ENCODE measurements around the gene SBK3.
A peak's percentile ranks its signal among the peaks of the same experiment; 100 is the strongest.
"Not testable (repeated sequence)": the region's sequence is repeated elsewhere in the genome, so short reads cannot be mapped to it uniquely, and the experiment has no call there.

SBK3 gene

DNA sequence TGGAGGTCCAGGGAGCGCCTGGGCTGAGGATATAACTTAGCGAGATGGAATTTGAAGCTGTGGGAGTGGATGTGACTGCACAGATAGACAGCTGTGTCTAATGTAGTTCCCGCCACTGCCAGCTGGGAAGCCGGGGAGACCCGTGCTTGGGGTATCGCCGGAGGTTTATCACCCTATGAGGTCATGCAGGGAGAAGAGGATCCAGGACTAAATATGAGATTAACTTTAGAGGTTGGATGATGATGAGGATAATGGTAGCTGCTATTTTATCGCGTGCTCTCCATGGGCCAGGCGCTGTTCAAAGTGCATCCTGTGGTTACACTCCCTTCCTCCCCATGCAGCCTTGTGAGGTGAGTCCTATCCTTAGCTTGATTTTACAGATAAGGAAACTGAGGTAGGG, 37.2 kb downstream of the SBK3 start:
- no peak for DNase-seq

DNA sequence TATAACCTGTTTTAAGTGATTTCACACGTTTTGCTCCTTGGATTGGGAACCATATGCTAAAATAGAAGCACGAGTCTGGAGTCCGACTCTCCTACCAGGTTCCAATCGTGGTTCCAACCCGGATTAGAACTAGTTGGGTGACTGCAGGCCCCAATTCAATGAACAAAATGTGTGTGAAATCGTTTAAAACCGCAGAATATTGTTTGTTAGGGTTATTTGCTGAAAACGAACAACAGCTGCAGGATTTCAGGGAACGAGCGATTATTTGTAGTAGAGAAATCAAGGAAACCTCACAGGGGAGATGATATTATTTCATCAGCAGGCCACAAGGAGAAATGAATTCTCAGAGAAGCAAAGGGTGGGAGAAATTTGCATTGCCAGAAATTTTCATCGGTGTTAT, 40.4 kb downstream of the SBK3 start:
- DNase-seq: no peak

DNA sequence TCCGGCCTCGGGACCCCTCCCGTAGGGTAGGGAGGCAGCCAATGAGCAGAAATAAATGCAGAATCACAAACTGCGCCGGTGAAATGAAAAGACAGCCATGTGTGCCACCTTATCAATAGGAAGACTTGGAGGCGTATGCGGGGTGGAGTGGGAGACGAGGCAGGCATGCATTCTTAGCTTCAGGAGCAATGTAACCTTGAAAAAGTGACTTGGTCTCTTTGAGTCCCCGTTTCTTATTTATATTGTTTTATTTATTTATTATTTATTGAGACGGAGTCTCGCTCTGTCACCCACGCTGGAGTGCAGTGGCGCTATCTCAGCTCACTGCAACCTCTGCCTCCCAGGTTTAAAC, 41.1 kb downstream of the SBK3 start:
- DNase-seq: no peak

DNA sequence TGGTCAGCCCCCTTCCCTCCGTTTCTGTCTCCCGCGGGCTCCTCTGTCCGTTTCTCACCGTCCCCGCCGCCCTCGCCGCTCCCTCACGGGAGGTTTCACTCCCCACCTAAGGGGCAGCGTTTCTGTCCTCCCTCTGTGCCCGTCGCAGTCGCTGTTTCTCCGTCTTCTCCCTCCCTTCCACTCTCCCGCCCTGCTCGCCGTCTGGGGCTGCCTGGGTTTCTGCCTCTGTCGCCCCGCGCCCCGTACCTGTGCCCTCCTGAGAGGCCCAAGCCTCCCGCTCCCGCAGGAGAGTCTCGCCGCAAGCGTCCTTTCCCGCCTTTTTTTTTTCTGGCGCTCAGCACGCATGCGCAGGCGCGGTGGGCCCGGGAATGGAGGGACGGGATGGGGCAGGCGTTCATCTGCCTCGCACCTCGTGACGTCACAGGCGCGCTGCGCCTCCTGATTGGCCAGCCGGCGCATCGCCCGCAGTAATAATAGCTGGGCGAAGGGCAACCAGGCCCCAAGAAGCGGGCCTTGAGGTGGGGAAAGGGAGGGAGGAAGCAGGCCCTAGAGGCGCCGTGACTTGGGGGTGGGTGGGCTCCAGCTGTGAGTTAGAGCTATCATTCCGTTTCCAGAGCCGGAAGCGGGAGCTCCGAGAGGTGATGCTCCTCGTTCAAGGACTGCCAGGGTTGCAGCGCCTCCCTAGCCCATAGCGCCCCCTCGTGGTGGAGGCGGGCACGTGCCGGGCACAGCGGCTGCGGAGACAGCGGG, 41.7 kb downstream of the SBK3 start:
- peak; percentile 93 for DNase-seq

DNA sequence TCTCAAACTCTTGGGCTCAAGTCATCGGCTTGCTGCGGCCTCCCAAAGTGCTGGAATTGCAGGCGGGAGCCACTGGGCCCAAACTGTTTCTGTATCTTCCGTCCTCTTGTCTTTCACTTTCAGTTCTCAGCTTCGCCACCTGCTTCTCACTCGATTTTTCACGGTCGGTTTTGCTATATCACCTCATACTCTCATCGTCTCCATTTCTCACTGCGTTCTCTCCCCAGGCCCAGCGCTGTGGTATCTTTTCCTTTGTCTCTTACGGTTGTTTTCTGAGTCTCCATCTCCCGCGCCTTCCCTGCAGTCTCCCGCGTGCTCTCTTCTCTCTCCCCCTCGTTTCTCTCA, 42.2 kb downstream of the SBK3 start:
- no peak for DNase-seq

DNA sequence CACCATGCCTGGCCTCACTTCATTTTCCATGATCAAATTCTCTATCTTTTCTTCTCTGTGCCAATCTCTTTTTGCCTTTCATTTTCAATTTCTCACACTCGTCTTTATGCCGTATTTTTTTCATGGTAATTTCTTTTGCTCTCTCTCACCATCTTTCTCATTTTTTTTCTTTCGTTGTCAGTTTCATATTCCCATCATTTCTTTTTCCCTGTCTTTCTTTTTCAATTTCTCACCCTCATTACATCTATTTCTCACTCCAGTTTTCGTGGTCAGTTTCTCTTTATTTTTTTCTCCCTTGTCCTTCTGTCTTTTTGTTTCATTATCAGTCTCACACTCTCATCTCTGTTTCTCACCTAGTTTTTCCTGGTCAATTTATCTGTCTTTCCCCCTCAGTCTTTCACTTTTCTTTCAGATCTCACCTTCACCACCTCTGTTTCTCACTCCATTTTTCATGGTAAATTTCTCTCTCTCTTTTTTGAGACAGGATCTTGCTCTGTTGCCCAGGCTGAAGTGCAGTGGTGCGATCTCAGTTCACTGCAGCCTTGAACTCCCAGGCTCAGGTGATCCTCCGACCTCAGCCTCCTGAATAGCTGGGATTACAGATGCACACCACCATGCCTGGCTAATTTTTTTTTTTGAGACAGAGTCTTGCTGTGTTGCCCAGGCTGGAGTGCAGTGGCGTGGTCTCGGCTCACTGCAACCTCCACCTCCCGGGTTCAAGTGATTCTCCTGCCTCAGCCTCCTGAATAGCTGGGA, 43.0 kb downstream of the SBK3 start:
- no peak for DNase-seq

DNA sequence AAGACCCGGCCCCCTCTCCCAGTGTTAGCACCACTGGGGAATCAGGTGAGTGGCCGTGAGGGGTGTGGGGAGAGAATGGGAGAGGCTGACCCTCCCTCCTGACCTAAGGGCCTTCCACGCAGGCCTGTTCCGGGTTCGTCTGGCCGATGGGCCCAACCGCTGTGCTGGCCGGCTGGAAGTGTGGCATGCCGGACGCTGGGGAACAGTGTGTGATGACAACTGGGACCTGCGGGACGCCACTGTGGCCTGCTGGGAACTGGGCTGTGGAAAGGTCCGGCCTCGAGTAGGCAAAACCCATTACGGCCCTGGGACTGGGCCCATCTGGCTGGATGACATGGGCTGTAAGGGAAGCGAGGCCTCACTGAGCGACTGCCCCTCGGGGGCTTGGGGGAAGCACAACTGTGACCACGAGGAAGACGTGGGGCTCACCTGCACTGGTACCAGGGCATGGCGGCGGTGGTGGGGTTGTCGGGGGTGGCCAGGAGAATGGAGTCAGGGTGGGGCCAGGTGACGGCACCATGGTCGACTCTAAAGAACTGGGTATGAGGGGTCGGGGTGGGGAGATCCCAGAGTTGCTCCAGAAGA, 44.9 kb downstream of the SBK3 start:
- no peak for DNase-seq

DNA sequence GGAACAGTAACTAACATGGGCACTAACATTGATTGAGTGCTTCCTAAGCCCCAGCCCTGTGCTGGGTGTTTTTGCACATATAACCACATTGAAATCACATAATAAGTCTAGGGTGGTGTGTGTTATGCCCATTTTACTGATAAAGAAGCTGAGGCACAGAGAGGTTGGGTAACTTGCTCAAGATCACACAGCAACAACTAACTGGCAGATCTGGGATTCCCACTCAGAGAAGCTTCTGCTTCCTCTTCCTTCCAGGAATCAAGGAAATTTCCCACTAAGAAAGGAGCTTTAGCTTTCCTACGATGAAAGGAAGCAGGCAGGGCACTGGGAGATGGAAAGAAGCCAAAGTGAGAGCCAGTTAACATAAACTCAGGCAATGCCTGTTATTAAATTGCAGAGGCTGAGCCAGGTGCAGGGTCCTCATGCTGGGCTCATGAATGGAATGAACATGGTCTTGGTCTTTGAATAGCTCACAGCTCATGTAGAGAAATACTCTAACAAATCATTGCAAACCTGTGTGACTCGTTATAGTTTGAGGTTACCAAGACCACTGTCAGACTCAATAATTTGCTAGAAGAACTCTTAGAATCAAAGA, 47.0 kb downstream of the SBK3 start:
- DNase-seq: no peak

DNA sequence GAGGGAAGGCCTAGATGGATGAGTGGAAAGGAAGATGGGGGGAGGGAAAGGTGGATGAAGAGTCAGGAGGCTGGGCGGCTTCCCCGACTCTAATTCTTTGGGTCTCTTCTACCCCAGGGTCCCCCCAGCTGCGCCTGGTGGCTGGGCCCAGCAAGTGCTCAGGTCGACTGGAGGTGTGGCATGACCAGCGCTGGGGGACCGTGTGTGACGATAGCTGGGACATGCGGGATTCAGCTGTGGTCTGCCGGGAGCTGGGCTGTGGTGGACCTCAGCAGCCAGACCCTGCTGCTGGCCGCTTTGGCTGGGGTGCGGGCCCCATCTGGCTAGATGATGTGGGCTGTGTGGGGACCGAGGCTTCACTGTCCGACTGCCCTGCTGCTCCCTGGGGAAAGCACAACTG, 47.6 kb downstream of the SBK3 start:
- DNase-seq: no peak

DNA sequence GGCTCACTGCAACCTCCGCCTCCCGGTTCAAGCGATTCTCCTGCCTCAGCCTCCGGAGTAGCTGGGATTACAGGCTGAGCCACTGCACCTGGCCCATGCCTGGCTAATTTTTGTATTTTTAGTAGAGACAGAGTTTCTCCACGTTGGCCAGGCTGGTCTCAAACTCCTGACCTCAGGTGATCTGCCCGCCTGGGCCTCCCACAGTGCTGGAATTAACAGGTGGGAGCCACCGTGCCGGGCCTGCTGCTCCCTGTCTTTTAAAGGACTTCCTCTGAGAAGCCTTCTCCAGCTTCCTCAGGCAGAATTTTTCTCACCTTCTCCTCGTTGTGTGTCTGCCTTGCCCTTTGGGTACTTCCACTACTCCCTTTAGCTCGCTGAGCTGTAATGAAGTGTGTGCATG, 48.5 kb downstream of the SBK3 start:
- DNase-seq: not testable (repeated sequence)

DNA sequence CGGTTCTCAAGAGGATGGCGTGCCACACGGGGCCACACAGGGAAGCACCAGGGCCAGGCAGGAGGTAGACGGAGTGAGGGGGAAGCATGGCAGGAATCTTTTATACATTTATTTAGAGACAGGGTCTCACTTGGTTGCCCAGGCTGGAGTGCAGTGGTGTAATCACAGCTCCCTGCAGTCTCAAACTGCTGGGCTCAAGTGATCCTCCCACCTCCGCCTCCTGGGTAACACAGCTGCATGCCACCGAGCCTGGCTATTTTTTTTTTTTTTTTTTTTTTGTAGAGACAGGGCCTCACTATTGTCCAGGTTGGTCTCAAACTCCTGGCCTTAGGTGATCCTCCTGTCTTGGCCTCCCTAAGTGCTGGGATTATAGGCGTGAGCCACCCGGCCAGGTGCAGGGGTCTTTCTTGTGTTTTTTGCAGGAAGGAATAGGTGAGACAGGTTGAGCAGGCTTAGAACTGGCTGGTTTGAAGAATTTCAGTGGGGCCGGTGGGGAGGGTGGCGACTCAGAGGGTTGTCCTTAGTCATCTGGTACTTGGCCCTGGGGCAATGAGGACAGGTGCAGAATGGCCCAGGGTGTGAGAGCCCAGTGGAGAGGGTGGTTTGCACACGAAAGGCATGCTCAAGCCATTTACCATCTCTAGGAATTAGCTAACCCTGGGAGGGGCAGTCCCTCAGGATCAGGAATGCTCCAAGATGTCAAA, 49.5 kb downstream of the SBK3 start:
- DNase-seq: no peak

DNA sequence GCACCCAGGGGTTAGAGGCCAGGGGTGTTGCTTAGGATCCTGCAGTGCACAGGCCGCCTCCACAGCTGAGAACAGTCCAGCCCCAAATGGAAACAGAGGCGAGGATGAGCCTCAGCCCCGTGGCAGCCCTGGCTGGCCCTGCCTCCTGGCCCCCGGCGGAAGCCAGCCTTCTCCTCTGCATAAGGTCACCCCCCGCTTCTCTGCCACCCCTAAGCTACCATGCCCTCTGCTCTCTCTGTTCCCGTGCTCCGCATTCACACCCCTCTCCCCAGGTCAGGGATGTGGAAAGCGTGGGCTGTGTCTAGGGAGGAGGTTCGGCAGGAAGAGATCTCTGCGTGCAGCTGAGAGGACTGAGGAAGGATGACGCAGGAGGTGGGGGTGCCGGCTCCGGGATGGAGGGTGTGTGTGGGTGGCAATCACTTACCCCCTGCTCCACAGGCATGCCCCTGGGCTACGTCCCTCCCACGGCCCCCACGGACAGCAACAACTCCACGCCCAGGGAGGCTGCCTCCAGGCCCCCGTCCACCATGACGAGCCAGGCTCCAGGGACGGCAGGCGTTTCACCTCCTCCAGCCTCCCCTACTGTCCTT, 51.1 kb downstream of the SBK3 start:
- no peak for DNase-seq

DNA sequence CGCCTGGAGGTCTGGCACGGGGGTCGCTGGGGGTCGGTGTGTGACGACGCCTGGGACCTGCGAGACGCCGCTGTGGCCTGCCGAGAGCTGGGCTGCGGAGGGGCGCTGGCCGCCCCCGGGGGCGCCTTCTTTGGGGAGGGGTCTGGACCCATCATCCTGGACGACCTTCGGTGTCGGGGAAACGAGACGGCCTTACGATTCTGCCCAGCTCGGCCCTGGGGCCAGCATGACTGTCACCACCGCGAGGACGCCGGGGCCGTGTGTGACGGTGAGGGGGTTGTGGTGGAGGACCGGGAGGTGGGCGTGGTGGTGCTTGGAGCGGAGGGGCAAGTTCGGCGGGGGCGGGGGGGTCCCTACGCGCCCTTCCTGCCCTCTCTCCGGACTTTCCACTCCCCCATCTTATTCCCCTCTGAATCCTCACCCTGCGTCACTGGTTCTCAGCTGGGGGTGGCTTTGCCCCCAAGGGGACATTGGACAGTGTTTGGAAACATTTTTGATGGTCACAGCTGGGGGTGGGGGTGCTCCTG, 51.6 kb downstream of the SBK3 start:
- DNase-seq: no peak

DNA sequence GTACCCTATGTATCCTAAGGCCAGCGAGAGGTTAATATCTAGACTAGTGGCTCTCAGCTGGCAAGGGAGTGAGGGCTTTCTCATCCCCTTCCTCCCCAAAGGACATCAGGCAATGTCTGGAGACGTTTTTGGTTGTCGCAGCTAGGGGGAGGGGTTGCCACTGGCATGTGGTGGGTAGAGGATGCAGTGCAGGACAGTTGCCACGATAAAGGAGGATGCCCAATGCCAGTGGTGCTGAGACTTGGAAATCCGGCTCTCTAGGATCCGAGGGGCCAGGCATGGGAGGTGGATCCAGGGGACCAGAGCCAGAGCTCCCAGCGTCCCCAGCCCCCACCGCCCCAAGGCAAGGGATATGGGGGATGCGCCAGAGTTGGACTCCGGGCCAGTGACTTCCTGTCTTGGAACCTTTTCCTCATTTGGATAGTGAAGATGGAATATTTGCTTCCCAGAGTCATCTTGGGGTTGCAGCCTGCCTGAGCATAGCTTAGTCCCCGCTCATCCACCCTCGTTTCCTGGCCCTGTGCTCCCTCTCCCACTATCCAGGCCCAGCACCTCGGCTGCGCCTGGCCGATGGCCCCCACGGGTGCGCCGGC, 52.2 kb downstream of the SBK3 start:
- no peak for DNase-seq

DNA sequence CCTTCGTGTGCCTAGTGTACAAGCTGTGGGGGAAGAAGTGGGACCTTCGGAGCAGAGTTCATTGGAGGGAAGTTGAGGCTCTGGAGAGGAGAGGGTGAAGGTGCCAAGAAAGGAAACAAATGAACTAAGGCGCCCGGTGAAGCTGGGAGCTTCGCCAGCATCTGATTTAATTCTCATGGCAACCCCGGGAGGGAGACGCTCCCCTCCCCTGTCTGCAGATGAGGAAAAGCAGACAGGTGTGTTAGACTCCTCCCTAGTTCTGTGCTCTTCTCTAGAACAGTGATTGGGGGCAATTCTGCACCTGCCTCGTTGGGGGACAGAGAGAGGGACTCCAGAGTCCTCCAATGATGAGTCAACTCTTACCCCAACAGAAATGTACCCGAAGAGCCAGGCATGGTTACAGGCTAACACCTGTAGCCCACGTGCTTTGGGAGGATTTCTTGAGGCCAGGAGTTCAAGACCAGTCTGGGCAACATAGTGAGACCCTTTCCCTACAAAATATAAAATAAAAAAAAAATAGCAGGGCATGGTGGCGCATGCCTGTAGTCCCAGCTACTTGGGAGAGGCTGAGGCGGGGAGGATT, 52.9 kb downstream of the SBK3 start:
- no peak for DNase-seq

DNA sequence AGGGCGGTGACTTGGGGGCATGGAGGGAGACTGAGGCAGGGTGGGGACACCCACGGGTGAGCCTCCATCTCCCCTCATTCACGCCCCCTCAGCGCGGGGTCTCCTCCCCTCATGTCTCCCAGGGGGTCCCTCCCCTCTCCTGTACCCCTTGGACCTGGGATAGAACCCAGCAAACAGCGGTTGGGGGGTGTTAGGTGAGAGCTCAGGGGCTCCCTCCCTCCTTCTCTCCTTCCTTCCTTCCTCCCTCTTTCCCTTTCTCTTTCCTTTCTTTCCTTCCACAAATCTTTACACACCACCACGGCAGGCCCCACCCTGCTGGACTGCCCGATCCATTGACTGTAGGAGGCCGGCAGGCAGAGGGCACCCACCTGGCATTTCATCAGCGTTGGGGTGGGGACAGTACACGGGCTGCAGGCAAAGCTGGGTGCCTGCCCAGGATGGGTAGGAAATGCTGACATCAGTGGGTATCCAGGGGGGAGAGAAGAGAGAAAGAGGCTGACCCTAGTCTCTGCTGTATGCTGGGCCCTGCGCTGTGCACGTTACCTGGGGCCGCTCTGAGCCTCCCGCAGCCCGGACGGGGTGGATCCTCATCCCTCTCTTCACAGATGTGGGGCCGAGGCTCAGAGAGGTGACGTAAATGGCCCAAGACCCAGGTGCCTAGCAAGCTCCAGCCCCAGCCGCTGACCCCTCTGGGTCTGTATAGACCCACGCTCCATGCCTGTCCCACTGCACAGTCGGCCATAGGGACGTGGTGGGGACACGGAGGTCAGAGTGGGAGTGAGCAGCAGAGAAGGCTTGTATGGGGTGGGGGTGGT, 53.6 kb downstream of the SBK3 start:
- no peak for DNase-seq

Data from activated naive CD4-positive, alpha-beta T cell treated with Interleukin-2 at 50 U/mL for 16 hours (primary cell).